ENCODE data around the gene BTBD2.
A peak's percentile ranks its signal among the peaks of the same experiment; 100 is the strongest.

Gene BTBD2

GRCh38 chr19:1944916-1945561, 70.5 kb downstream of the BTBD2 start:
- no peak for DNase-seq (ENCODE audit: extremely low read depth in 1 of 2, low read depth in 1 of 2)

- no peak for DNase-seq (ENCODE audit: extremely low read depth in 1 of 2, low read depth in 1 of 2)
Observed at GRCh38 chr19:1944088-1944915, 71.2 kb downstream of the BTBD2 start.

DNA sequence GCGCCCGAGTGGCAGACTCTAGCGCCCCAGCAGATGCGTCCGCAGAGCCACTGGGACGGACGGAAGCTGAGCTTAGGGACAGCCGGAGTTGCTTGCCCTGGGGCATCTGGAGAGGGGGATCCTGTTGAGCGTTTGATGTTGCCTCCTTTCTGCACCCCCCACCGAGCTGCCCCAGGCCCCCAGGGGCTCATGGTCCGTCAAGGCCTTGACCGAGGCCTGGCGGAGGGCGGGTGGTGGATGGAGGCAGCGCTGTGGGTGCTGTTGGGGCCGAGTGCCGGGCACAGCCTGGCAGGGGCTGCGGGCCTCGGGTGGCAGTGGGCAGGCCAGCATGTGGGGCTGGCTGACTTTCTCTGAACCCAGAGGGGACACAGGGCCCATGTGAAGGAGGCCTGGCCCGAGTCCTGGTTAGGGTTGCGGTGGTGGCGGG, 71.8 kb downstream of the BTBD2 start:
- no peak for DNase-seq (ENCODE audit: extremely low read depth in 1 of 2, low read depth in 1 of 2)

- no peak for DNase-seq (ENCODE audit: extremely low read depth in 1 of 2, low read depth in 1 of 2)
Observed at GRCh38 chr19:1942934-1943555, 72.5 kb downstream of the BTBD2 start.

- peak; percentile 59 to 60 for DNase-seq (ENCODE audit: extremely low read depth in 1 of 2, low read depth in 1 of 2)
Observed at GRCh38 chr19:1942078-1942933, 73.2 kb downstream of the BTBD2 start.

DNA sequence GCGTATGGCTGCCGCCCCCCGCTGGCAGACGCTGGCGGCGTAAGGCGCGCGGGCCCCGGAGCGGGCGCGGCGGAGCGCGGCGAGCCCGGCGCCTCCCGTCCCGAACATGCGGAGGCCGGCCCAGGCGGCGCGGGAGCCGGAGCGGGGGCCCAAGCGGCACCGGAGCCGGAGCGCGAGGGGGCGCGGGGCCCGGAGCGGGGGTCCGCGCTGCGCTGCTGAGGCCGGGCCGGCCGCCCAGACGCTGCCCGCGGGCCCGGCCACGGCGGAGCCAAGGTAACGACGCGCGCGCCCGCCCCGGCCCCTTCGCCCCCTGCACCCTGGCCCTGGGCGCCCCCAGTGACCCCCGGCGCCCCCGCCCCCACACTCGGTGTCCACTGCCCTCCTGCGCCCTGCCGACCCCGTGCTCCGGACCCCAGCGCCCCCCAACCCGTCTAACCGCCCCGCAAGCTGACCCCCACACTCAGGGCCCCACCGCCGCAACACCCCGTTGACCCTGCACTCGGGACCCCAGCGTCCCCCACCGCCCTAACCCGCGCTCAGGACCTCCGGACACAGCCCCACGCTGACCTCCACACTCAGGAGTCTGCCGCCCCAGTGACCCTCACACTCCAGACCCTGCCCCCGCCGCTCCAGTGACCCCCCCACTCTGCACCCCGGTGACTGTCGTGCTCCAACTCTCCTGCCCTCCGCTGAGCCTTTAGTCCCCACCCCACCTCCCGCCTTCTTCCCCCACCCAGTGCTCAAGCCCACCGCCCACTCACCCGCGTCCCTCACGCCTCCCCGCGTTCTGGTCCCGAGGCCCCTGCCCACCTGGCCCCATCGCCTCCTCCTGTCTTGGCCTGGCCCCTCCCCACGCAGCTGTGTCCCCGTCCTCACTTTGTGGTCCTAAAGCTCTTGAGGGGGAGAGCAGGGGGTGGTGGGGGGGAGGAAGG, 74.1 kb downstream of the BTBD2 start, which contains the start of gene CSNK1G2:
TSS of gene CSNK1G2 (plus strand) at position 27 of the 932 bp plus-strand sequence. CDS start 28,601 bp downstream, outside the sequence.
- no peak for DNase-seq (ENCODE audit: extremely low read depth in 1 of 2, low read depth in 1 of 2)

DNA sequence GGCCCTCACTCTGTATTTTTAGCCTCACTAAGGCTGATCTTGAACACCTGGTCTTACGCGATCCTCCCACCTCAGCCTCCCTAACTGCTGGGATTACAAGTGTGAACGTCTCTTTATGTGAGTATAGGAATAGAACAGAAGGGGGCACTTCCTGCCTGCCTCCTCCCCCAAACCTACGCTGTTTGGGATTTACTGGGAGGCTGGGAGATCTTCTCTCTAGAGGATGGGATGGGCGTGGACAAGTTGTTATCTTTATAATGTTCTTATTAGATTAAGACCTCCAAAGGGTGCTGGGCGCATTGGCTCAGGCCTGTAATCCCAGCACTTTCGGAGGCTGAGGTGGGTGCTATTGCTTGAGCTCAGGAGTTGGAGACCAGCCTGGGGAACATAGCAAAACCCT, 77.4 kb downstream of the BTBD2 start:
- DNase-seq (ENCODE audit: extremely low read depth in 1 of 2, low read depth in 1 of 2): no peak

- DNase-seq (ENCODE audit: extremely low read depth in 1 of 2, low read depth in 1 of 2): no peak
Observed at GRCh38 chr19:1936916-1937610, 78.5 kb downstream of the BTBD2 start.

GRCh38 chr19:1936430-1936829, 79.1 kb downstream of the BTBD2 start:
- DNase-seq (ENCODE audit: extremely low read depth in 1 of 2, low read depth in 1 of 2): no peak

DNA sequence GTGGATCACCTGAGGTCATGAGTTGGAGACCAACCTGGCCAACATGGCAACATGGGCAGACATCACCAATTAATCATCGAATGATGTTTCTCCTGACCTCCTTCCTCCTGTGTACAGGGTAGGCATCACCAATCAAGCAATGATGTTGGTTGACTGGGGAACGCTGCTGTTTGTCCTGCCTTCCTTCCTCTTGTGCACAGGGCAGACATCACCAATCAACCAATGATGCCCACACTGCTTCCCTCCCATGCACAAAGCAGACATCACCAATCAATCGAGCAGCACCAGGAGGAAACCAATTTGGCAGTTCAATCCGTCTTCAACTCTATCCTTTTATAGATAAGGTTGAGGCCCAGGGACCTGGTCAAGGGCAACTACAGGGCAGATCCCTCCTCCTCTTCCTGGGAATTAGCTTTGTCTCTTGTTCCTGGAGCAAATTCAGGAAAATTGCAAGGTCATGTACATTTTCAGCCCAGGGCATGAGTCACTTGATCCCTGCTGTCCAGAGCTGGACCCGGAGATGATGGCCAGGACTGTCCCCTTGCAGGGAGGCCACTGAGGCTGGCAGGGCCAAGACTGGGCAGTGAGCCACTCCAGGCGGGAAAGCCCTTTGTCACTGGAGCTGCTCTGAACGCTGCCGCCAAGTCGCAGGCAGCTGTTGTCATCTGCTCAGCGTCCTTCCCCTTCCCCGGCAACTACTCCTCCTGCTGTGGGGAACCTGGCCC, 79.9 kb downstream of the BTBD2 start:
- no peak for DNase-seq (ENCODE audit: extremely low read depth in 1 of 2, low read depth in 1 of 2)
